SK-N-MC (cell line): ENCODE results near the gene DCHS1.

ENCODE experiments used
- EZH2 ChIP-seq: fragments of 200-600 bp; sonication (generic); IDR thresholded peaks from one replicate; pipeline ENCODE4 v1.6.1; 2017; ENCODE audit warnings: antibody characterized with exemption
- FOXP2 ChIP-seq: optimal IDR thresholded peaks from 2 replicates; pipeline ENCODE3; 2011; ENCODE audit warnings: mild to moderate bottlenecking, moderate library complexity; ENCODE audit not compliant: insufficient read depth; ENCODE audit errors: extremely low read length, control extremely low read depth
- POLR2AphosphoS5 ChIP-seq: IDR thresholded peaks from 2 replicates; pipeline ENCODE4 v1.6.1; 2012; ENCODE audit warnings: mild to moderate bottlenecking, low read depth, low read length, borderline replicate concordance

- TF ChIP-seq EZH2 (no peak), POLR2AphosphoS5 (no peak), FOXP2 (no peak)
Observed at GRCh38 chr11:6629573-6629891, 26.1 kb downstream of the DCHS1 start.
